ENCODE data around the gene CTR9.
A peak's percentile ranks its signal among the peaks of the same experiment; 100 is the strongest.

Gene CTR9

DNA sequence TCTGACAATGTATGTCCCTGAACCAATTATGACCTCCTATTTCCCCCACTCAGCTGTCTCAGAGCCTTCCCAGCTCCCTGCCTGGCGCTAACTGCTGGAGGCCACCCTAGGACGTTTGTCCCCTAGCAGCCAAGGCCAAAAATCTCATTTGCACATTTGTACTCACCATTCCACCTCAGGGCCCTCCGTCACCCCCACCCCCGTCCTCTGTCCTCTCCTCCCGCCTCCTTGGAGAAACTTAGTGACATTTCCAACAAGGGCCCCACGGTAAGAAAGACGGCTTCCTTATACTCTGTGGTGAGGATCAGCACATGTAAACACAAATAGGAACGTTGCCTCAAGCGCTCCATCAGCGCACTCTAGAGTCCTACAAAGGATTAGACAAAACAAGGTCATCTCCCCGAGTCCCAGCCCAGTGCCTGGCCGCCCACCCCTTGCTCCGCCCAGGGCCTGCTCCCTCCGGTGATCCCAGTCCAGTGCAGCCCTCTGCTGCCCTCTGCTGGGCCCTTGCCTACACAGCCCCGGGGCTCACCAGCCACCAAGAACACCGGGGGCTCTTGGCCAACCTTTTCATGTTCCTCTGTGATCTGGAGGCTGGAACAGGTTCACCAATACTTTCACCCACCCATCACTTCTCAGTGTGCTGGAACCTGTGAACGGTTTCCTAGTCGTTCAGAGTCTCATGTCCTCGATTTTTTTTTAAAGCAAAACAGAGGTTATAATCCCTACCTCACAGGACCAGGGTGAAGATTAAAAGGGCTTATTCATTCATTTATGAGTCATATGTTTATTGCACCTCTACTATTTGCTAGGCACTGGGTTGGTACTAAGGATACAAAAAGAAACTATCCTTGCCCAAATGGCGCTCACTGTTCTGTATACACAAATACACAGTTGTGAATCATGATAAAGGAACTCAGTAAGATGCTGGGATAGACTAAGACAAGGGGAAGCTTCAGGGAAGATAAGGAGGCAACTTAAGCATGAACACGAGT is 15.3 kb upstream of the CTR9 start:
- DNase-seq: peak; percentile 81 to 99 (median 93)
- intact Hi-C loops (cut with DNase I): loop anchor here (1.0 to 10.0 kb wide), 3 partner anchors 109 to 329 kb away; partner anchors contain the start of gene LYVE1

DNA sequence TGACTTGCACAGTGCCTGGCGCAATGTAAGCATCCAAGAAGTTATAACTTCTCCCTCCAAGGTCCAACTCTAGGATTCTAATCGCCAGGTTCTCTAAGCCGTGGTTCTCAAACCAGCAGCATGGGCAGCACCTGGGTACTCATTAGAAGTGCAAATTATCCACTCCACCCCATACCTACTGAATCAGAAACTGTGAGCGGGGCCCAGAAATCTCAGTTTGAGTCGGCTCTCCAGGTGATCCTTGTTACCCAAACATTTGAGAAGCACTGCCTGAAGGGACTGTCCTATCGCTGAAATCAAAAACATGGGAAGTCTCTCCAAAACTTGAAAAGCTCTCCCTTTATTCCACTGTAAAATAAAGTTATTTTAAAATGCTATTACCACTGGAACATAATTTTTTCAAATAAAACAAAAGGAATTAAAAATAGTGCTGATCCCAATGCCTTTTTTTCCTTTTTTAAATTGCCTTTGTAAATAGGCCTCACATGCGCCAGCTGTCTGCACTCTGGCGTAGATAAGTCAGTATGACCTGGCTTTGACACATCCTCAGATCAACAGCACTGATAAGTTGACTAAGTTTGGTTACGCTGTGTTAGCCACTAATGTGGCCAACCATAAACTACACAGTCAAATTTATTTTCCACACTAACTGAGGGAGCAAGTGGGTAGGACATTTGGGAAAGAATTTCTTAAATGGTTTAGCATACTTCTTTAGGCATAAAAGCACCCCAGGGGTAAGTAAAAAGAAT is 8.4 kb upstream of the CTR9 start:
- intact Hi-C loops (cut with DNase I): no loop called here

DNA sequence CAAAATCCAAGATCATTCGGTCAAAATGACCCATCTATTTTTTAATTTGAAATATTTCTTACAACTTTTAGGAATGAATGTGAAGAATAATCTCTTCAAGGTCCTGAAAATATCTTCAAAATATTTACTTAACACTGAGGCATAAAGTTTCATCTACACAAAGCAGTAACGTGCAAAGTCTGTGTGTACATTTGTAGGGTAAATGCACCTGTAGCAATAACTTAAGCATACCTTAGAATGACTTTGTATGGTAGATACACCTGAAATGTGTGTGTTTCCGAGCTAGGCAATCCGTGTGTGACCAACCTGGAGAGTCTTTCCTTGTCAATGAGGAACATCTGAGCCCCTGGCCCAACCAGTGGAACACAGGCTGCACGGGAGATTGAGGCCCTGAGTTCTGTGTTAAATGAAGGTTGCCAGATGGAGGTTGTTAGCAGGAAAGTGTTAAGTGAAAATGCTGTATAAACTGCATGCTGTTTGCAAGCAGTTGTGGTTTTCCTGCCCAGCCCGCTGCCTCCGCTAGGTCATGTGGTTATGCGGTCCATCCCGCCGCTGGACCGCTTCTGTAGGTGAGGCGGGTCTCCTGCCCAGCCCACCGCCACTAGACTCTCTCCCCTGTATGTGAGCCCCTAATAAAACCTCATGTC is 7.6 kb upstream of the CTR9 start:
- no peak for DNase-seq
- intact Hi-C loops (cut with DNase I): no loop called here

More for the DNA sequence above, 8.4 kb upstream of the CTR9 start:
- DNase-seq: no peak

DNA sequence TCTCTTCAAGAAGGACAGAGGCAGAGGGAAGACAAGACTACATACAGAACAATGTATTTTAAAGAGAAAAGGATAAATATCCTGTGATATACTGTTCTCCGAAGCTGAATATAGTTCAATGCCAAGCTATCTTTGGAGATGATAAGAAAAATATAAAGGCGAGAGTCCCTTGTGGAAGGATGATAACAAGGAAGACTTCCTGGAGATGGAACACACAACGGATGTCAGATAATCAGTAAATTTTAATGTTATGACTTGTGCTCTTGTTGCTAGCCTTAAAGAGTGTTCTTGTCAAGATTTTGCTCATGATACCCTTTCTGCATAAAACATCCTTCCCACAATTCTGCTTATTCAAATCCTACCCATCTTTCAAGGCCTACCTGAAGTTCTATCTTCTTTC is 6.8 kb upstream of the CTR9 start:
- no peak for DNase-seq
- intact Hi-C loops (cut with DNase I): no loop called here

DNA sequence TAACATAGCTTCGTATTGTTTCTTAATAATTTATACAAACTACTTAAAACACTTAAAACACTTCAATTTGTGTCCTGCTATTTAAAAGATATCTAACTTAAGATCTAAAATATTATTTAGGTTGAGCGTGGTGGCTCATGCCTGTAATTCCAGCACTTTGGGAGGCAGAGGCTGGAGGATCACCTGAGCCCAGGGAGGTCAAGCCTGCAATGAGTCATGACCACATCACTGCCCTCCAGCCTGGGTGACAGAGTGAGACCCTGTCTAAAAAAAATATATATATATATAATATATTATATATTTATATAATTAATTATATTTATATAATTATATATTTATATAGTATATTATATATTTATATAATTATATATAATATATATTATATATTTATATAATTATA is 4.2 kb upstream of the CTR9 start:
- no peak for DNase-seq
- intact Hi-C loops (cut with DNase I): no loop called here

DNA sequence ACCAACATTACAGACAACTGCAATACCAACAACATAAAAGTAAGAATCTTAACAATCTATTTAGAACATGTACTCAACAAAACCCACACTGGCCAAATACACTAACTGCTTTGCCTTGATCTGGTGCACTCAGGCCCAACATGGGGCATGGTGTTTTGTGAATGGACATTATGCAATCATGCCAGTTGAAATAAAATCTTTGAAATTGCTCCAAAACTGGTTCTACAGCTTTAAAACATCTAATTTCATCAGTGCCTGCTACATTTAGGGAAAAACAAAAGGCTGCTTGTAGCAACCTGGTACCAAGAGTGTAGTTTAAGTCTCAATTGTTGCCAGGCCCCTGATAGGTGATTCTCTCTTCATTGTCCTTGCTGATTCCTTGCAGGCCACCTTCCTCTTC is 3.3 kb upstream of the CTR9 start:
- intact Hi-C loops (cut with DNase I): no loop called here
- no peak for DNase-seq

DNA sequence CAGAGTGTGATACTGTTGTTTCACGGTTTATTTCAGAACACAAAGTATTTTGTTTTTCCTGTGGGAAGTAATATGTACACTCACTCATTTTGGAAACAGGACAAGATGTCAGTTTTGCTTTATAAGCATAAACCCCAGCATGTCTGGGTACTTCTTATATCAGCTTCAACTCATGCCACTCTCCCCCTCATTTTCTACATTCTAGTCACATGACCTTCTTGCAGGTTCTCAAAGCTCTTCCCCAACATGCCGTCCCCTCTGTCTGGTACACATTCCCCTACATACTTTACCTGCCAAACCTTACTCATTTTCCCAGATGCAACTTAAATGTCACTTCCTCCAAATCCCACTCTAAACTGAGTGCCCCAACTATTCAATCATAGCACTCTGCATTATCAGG is 1.6 kb upstream of the CTR9 start:
- DNase-seq: no peak
- intact Hi-C loops (cut with DNase I): no loop called here

DNA sequence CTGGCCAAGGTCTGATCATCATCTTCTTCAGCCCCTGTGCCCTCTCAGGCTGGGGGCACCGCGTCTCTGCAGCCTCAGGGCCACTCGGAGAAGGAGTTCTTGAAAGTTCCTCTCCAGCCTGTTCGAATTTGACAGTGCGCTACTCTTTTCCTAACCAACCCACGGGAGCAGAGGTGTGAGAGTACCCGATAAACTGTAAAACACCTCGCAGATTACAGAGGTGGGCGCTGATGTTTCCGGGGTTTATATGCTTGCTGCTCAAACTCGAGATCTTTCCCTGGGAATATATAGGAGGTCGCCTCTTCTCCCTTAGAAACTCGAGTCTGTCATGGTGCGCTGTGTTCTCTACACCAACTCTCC is 515 bp downstream of the CTR9 start:
- DNase-seq: no peak
- intact Hi-C loops (cut with DNase I): loop anchor here (2.0 kb wide), 1 partner anchor 105 kb away; no protein-coding TSS in a partner anchor

DNA sequence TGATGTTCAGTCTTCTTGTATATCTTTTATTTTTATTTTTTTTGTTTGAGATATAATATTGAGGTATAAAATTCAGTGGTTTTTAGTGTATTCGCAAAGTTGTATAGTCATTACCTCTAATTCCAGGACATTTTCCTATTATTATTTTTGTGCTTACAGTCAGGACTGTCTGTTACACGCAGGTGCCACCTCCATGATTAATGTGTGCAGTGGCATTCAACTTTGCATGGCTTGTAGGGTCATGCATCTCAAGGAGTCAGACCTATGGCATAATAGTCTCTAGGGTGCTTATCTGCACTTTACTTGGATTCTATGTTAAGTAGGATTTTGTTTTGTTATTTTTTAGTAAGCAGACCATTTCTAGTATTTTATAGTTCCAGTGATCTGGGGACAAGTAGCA is 1.0 kb downstream of the CTR9 start:
- intact Hi-C loops (cut with DNase I): no loop called here
- no peak for DNase-seq

DNA sequence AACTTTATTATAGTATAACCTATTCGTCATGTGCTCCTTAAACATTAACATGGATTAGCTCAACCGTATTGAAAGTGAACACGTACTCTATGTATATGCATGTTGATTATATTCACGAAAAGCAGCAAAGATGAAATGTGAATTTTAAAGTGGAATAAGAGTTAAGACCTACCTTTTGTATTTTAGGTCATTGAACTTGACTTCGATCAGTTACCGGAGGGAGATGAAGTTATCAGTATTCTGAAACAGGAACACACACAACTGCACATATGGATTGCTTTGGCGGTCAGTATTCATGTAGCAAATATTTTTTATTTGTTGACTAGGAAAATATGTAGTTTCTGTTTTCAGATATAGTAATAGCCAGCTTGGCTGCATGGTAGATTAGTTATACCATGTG is 1.4 kb downstream of the CTR9 start:
- no peak for DNase-seq

DNA sequence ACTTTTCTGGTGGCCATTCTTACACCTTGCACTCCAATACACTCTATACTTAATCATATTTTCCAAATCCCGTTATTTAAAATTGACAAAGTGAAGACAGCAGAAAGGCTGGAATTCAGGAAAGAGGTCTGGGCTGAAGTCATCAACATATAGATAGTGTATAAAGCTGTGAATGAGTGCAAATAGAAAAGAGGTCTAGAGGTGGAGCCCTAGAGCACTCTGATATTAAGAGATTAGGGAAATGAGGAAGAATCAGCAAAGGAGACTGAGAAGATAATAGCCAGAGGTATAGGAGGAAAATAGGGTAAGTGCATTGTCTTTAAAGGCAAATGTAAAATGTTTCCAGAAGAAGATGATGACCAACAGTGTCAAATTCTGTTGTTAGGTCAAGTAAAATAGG is 7.9 kb downstream of the CTR9 start:
- intact Hi-C loops (cut with DNase I): no loop called here
- DNase-seq: no peak

More for the DNA sequence above, 1.4 kb downstream of the CTR9 start:
- intact Hi-C loops (cut with DNase I): no loop called here

DNA sequence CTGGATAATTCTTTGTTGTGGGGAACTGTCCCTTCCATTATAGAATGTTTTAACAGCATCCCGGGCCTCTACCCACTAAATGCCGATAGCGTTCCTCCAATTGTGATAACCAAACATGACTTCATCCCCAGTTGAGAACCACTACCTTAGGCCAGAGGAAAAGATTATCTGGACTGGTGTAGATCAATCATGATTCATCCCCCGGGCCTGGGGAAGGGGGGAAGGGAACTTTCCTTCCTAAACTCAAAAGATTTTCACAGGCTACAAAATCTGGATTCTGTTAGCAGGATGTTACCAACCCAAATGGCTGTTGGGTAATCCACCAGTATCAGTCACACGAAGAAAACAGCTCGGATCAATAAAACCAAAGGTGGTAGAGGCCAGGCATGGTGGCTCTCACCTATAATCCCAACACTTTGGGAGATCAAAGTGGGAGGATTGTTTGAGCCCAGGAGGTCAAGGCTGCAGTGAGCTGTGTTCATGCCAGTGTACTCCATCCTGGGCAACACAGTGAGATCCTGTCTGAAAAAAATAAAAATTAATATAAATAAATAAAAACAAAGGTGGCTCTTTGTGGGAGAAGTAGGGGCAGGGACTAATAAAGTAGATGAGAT is 10.1 kb downstream of the CTR9 start:
- DNase-seq: no peak
- intact Hi-C loops (cut with DNase I): no loop called here

DNA sequence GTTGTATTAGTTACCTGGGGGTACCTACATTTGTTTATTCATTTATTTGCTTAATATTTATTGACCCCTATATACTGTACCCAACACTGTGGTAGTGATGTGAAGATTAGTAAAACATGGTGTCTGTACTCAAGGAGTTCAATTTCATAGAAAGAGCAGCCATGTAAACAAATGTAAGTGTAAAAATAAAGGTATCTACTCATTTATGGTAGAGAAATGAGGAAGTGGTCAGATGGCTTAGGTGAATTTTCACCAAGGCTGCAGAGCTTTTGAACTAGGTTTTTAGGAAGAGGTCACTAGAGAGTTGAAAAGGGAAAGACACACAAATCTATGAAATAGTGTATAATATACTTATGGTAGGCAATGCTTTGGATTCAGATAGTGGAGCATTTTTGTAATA is 11.1 kb downstream of the CTR9 start:
- intact Hi-C loops (cut with DNase I): no loop called here
- DNase-seq: no peak

DNA sequence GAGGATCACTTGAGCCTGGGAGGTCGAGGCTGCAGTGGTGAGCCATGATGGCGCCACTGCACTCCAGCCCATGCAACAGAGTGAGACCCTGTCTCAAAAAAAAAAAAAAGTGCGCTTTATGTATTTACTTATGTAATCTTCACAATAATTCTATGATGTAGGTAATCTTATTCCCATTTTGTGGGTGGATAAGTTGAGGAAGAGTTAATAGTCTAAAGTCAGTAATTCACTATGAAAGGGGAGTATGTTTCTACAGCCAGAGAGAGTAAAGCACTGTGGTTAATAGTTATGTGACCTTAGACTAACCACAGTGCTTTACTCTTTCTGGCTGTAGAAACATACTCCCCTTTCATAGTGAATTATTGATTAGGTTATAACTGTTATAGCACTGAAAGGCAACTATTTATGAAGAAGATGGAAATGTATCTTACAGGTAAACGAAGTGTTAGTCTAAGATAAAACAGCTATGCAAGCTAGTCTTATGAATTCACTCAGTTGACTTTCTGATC is 11.9 kb downstream of the CTR9 start:
- intact Hi-C loops (cut with DNase I): no loop called here
- no peak for DNase-seq

DNA sequence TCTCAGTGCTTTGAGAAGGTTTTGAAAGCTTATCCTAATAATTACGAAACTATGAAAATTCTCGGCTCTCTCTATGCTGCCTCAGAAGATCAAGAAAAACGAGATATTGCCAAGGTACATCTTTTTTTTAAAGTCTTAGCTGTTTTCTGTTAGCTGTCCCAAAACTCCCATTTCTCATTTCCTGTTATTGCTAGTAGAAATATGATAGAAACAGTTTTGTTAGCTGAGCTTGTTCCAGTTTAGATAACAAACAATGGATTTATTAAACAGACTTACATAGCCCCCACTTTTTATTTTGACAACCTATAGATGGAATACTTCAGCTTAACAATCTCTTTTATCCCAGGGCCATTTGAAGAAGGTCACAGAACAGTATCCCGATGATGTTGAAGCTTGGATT is 12.7 kb downstream of the CTR9 start:
- intact Hi-C loops (cut with DNase I): no loop called here
- no peak for DNase-seq

DNA sequence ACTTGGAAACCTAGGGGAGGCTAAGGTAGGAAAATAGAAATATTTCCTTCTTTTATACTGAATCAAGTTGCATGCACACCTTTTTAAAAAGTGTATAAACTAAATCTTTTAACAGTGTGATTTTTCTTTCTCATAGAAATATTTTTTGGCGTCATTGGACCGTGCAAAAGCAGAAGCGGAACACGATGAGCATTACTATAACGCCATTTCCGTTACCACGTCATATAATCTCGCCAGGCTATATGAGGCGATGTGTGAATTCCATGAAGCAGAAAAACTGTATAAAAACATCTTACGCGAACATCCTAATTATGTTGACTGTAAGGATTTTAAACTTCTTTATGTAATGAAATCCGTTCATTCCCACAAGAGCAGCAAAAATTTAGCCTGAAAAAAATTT is 13.4 kb downstream of the CTR9 start:
- no peak for DNase-seq
- intact Hi-C loops (cut with DNase I): no loop called here

DNA sequence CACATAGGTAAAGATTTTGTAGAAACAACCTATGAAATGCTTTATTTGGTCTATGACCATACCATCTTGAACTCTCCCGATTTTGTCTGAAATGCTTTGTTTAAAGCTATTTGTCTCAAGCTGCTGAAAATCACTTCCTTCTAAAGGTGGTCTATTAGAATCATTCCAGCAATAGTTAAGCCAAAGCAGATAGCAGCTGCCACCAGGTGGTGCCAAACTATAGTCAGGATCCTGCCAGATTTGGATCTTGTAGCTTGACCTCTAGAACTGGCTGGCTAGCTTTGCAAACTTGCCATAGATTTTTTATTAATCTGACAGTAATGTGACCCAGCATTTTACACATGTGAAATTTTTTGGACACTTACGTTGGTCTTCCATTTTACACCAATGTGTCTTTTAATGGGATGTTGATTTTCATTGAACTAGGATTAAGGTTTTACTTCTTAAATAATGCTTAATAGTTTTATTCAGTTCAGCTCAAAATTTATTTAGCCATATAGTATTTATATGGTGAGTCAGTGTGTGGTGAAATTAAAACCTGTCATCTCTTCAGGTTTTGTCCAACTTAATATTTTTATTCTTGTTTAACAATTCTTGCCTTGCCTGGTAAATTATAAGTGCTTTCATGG is 19.7 kb downstream of the CTR9 start:
- intact Hi-C loops (cut with DNase I): loop anchor here (10.0 kb wide), 1 partner anchor 1014 kb away; no protein-coding TSS in a partner anchor
- peak in 6 of 10 donors; percentile 21 to 92 (median 59) for DNase-seq

DNA sequence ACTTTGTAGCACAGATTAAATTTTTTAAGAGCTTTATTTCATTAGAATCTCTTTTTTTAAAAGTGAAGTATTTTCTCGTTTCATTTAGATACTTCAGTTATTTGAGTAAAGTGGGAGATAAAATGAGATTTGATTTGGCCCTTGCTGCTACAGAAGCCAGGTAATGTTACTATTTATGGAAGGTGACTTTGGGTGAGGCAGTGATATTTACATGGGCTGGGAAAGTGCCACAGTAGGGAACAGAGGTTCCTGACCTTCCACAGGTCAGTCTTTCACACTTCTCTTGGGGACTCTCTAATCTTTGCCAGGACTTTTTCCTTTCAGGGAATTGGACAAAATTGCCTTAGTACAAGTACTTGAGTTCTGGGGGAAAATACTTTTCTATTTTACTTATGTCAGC is 20.4 kb downstream of the CTR9 start:
- intact Hi-C loops (cut with DNase I): loop anchor here (10.0 kb wide), 1 partner anchor 1013 kb away; no protein-coding TSS in a partner anchor
- no peak for DNase-seq

DNA sequence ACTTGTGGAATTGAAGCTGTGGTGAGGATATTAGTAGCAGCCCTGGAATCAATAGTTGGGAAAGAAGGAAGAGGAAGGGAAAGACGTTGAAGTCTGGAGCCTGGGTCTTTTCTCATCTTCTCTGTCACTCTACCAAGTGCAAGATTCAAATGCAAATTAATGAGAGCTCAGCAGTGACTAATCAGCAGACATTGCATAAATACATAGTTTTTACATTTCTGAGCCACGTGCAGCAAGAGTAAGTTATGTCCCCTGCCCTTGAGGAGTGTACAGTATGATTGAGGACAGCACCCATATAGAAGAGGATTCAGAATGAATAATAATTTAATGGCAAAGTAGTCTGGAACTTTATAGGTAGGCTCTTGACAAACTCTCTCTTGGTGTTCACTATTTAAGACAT is 23.8 kb downstream of the CTR9 start:
- intact Hi-C loops (cut with DNase I): loop anchor here (10.0 kb wide), 1 partner anchor 1010 kb away; no protein-coding TSS in a partner anchor
- DNase-seq: no peak

DNA sequence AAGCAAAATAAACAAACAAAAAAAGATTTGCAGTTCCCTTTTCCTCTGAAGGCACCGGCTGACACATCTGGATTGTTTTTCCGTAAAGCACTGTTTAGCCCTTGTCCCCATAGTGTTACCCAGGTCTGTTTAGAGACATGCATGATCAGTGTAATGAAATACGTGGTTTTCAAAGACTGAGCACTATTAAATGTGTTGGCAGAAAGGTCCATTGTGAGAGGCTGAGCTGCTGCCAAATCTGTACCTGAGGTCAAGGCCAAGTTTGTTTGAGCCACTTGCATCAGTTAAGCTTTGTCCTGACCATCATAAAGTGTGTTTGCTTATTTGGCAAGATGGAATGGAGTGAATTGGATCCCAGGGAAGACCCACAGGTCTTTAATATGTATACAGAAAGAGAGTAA is 26.3 kb downstream of the CTR9 start:
- intact Hi-C loops (cut with DNase I): loop anchor here (10.0 kb wide), 1 partner anchor 1007 kb away; no protein-coding TSS in a partner anchor
- DNase-seq: no peak
